Adipocyte (in vitro differentiated cells): ENCODE data around the gene FCHSD1.

Experiments
- DNase-seq: peaks from one replicate; pipeline ENCODE4 v3.0.0-alpha.2; 2015; ENCODE audit warnings: low read depth
- H3K27me3 ChIP-seq: replicated peaks from 2 replicates; pipeline ENCODE4 v1.7.0; 2013; ENCODE audit warnings: mild to moderate bottlenecking, low read length, moderate library complexity; ENCODE audit not compliant: control insufficient read depth, insufficient read depth
- H3K36me3 ChIP-seq: 2 replicates; pipeline ENCODE4 v1.7.0; 2013; ENCODE audit warnings: low read length, mild to moderate bottlenecking, moderate library complexity; ENCODE audit not compliant: control insufficient read depth, insufficient read depth, severe bottlenecking
- H3K4me1 ChIP-seq: 2 replicates; pipeline ENCODE4 v1.7.0; 2013; ENCODE audit warnings: mild to moderate bottlenecking, low read length, moderate library complexity; ENCODE audit not compliant: control insufficient read depth, insufficient read depth
- H3K4me3 ChIP-seq: 2 replicates; pipeline ENCODE4 v1.7.0; 2013; ENCODE audit warnings: mild to moderate bottlenecking, low read length, moderate library complexity
- H3K9ac ChIP-seq: 2 replicates; pipeline ENCODE4 v1.7.0; 2013; ENCODE audit warnings: mild to moderate bottlenecking, low read length, moderate library complexity
- H3K9me3 ChIP-seq: 2 replicates; pipeline ENCODE4 v1.7.0; 2013; ENCODE audit warnings: mild to moderate bottlenecking, low read length, moderate library complexity; ENCODE audit not compliant: control insufficient read depth

The FCHSD1 gene

DNA sequence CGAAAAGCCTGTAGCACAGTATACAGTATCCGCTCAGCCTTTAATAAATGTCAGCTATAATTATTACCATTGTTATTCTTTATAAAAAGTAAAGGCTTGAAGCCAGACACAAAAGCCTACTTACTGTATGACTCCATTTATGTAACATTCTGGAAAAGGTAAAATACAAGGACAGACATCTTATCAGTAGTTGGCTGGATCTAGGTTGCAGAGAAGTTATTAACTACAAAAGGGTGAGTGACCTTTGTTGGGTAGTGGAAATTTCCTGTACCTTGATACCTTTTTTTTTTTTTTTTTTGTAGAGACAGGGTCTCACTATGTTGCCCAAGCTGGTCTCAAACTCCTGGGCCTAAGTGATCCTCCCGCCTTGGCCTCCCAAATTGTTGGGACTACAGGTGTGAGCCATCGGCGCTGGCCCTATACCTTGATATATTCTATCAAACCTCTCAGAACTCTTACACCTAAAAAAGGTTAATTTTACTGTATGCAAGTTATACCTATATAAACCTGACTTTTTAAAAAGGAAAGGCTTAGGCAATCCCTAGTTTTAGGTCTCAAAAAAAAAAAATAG lies 20.6 kb downstream of the FCHSD1 start:
- no peaks in the 10 kb centered on the region for H3K9me3 ChIP-seq
- no peaks in the 10 kb centered on the region for H3K27me3 ChIP-seq
- peaks cover 13% of the 10 kb centered on the region for H3K4me1 ChIP-seq
- H3K9ac ChIP-seq: no peak overlapping the region
- peaks cover 50% of the 10 kb centered on the region for H3K36me3 ChIP-seq
- H3K4me3 ChIP-seq: no peak overlapping the region
- no peak for DNase-seq

DNA sequence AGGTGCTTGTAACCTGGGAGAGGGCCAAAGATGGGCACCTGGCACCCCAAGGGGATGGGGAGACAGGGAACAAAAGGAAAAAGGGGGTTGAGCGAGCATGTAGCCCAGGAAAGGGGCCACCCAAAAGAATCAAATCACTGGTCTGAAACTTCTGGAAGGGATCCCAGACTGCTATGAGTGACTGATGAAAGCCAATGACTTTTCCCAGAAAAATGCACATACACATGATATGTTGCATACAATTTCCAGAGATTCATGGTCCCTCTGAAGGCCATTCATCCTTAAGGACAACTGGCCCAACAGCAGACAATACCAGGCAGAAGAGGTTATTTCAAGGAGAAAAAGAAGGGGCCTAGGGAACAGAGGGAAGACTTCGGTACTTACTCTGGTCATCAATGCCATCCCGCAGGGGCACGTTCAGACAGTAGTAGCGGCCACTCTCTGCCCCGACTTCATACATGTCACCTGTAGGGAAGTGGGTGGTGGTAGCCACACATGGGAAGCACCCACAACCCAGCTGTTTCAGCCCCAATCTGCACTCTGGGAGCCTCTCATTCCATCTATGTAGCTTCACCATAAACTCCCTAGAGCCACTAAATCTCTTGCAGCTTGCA lies 22.9 kb downstream of the FCHSD1 start:
- DNase-seq: no peak
- Histone ChIP-seq H3K9me3 (no peaks in the 10 kb centered on the region), H3K27me3 (no peaks in the 10 kb centered on the region), H3K4me1 (peaks cover 11% of the 10 kb centered on the region), H3K36me3 (peaks cover 71% of the 10 kb centered on the region), H3K9ac (no peak overlapping the region), H3K4me3 (no peak overlapping the region)

DNA sequence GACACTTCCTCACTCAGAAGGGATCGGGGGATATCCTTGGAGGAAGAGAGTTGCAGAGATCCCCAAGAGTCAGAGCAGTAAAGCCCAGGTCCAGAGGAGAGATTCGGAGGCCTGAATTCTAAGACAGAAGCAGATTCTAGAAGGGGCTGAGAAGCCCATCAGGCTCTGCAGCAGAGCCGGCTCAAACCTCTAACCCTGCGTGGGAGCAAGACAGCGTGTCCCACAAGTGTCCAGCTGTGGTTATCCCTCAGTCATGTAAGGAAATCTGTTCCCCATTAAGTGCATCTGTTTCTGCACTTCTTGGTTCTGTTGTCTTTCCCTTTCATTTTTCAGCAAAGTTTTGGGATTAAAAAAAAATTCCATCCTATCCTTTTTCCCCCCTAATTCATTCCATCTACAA lies 27.6 kb downstream of the FCHSD1 start:
- Histone ChIP-seq H3K4me1 (peaks cover 15% of the 10 kb centered on the region), H3K36me3 (peaks cover 82% of the 10 kb centered on the region), H3K4me3 (no peak overlapping the region), H3K27me3 (no peaks in the 10 kb centered on the region), H3K9ac (no peak overlapping the region), H3K9me3 (no peaks in the 10 kb centered on the region)
- no peak for DNase-seq

DNA sequence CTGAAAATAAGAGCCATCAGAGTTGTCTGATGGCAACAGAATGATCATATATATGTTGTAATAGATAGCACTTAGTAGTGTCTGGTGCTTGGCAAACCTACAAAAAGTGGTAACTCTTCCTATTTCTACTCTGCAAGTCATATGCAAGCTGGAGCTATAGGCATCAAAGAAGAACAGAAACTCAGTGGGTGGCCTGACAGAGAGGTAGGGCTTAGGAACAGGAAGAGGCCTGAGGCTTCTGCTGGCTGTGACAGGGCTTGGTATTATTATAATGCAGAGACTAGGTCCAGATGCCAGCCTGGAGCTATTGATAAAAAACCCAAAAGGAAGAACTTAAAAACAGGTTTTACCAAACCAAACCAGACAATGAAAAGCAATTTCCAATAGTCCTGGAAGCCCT lies 28.0 kb downstream of the FCHSD1 start:
- Histone ChIP-seq H3K4me1 (peaks cover 11% of the 10 kb centered on the region), H3K9me3 (no peaks in the 10 kb centered on the region), H3K4me3 (no peak overlapping the region), H3K27me3 (no peaks in the 10 kb centered on the region), H3K36me3 (peaks cover 78% of the 10 kb centered on the region), H3K9ac (no peak overlapping the region)
- no peak for DNase-seq

DNA sequence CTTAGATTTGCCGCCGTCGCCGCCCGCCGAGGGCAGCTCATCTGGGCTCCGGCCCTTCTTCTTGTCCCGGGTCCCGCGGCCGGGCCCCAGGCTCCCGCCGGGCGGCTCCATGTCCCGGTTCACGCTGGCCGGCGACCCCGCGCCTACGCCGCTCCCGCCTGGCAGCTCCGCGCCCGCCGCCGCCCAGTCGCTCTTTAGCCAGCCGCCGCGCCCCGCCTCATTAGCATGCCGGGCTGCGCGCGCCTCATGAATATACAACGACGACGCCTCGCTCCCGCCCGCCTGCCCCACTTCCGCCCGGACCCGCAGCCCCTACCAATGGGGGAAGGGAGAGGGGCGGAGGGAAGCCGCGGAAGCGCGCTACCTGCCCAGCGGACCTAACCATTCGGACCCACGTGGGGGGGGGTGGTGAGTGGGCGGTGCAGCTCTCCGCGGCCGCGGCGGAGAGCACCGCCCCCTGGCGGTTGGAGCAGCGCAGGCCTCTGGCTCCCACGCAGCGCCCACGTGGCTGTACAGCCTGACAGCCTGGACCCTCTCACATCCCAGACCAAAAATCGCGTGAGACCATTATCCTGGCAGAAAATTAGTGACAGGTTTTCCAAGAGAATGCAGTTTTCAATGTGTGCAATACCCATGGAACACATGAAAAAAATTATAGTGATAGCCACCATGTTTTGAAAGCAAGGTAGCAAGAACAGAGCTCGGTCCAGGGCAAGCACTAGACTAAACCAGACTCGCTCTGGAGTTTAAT lies 32.2 kb downstream of the FCHSD1 start, which contains the start of gene DIAPH1:
TSS of gene DIAPH1 (minus strand) at position 197 of the 751 bp plus-strand sequence. CDS start at position 111, 86 bp downstream.
- H3K9me3 ChIP-seq: no peaks in the 10 kb centered on the region
- H3K4me3 ChIP-seq: peak within 1 kb of the TSS; percentile 86
- DNase-seq: peak; percentile 93
- no peaks in the 10 kb centered on the region for H3K27me3 ChIP-seq
- H3K36me3 ChIP-seq: peaks cover 42% of the 10 kb centered on the region
- H3K9ac ChIP-seq: peak within 1 kb of the TSS; percentile 88
- H3K4me1 ChIP-seq: peaks cover 29% of the 10 kb centered on the region

DNA sequence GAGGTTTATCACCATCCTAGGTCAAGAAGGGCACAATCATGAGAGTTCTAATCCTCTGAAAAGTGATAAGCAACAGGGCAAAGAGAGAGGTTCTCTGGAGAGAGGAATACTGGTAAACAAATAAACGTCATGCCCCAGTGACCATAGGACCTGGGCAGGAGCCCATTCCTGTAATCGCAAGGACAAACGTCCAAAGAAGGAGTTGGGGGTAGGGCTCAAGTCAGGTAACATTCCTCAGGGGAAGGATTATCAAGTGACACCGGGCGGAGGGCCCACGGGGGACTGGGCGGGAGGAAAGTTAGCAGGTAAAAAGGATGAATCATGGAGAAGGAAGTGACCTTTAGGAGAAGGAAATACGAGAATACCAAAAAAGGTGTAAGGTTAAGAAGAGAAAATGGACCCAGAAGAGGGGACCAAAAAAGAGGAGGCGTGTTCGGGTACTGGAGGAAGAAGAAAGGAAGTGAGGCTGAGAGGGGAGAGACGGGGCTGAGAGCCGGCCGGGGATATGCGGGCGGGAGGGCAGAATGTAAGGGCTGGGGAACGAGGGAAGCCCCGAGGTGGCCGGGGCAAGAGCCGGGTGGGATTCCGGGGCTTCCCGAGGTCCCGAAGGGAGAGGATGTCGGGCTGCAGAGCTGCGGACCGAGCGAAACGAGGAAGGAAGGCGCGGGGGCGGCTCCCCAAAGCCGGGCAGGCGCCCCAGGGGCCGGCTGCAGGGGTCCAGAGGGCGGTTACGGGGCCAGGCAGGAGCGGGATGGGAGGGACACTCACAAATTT lies 33.0 kb downstream of the FCHSD1 start:
- H3K4me3 ChIP-seq: peak overlapping the region; percentile 86
- peak; percentile 58 for DNase-seq

DNA sequence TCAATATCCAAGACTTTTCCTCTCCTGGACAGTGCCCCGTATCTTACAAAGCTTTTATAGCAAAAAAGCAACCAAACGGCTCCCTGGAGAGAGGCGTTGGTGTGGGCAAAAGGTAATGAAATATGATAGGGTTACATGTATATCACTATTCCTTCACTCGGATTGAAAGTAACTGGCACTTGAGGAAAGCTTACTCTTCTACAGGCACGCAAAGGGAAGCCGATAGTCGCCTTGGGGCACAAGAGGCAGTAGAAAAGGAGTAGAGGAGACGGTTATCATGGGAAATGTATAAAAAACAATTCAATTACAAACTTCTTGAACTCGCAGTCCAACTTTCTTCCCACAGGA lies 33.6 kb downstream of the FCHSD1 start:
- Histone ChIP-seq H3K27me3 (no peaks in the 10 kb centered on the region), H3K9ac (peak overlapping the region; percentile 88), H3K36me3 (peaks cover 29% of the 10 kb centered on the region), H3K9me3 (no peaks in the 10 kb centered on the region), H3K4me3 (peak overlapping the region; percentile 86), H3K4me1 (peaks cover 24% of the 10 kb centered on the region)
- DNase-seq: no peak

More for the DNA sequence above, 33.0 kb downstream of the FCHSD1 start:
- H3K27me3 ChIP-seq: no peaks in the 10 kb centered on the region
- H3K9me3 ChIP-seq: no peaks in the 10 kb centered on the region
- peak overlapping the region; percentile 88 for H3K9ac ChIP-seq
- peaks cover 34% of the 10 kb centered on the region for H3K36me3 ChIP-seq
- peaks cover 24% of the 10 kb centered on the region for H3K4me1 ChIP-seq

DNA sequence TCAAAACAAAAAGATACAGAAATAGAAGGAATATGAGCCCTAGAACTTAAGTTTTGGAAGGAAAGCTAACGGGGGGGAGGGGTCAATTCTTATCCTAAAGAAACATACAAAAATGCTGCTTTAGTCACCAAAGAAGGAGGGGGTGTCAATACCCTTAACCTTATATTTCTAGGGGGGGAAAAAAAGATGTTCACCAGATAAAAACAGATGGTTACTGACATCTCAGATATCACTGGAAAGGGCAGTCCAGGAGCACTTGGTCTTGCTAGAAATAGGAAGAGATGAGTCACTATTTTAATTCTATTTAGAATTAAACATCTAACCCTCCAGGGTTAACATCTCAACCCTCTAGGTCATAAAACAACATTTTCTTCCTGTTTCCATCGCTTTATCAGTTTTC lies 34.1 kb downstream of the FCHSD1 start:
- Histone ChIP-seq H3K9ac (peak overlapping the region; percentile 88), H3K9me3 (no peaks in the 10 kb centered on the region), H3K4me3 (peak overlapping the region; percentile 86), H3K27me3 (no peaks in the 10 kb centered on the region), H3K4me1 (peaks cover 24% of the 10 kb centered on the region), H3K36me3 (peaks cover 24% of the 10 kb centered on the region)
- no peak for DNase-seq

DNA sequence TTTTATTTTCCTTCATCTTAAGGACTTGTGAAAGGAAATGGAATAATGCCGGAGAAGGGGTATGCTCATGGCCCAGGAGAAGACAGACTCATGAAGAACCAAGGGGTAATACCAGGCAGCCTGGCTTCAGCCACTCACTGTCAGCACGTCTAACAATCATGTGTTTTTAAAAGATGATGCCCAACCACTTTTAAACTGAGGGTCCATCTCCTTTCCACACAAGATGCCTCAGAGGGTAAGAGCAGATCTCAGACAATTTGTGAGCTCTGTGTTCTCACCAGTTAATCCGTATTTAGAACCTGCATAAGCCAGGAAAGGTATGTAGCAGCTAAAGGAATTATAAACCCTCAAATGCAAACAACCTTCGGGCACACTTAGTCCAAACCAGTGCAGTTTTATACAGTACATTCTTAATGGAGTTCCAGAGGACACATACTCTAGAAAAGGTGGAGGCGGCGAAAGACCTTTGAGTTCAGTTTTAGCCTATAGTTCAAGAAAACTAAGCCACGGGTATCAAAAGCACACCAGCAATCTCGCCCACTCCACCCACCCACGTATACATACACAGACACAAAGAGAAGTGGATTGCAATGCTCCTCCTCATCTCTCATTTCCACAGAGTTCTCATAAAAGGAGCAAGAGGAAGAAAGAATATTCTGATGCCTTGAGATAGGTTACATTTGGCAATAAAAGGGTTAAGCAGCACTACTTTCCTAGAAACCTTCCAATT lies 35.1 kb downstream of the FCHSD1 start:
- H3K9ac ChIP-seq: no peak overlapping the region

DNA sequence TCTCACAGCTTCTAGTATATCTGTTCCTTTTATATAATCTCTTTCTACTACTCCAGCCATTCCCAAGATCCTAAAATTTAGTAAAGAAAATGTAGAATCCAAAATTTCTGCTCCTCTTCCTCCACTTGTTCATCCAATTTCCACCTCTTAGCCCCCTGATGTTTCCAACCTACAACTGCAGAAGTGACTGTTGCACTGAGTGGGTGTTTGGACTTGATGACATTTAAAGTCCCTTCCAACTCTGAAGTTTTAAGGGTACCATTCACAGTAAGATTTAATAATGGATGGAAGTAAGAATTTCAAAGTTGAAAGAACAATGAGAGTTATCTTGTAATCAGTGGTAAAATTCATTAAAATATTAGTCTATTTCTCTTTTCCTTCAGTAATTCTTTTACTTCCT lies 37.9 kb downstream of the FCHSD1 start:
- Histone ChIP-seq H3K36me3 (no peaks in the 10 kb centered on the region), H3K27me3 (no peaks in the 10 kb centered on the region), H3K9me3 (no peaks in the 10 kb centered on the region), H3K4me1 (peaks cover 20% of the 10 kb centered on the region), H3K4me3 (no peak overlapping the region), H3K9ac (no peak overlapping the region)
- DNase-seq: no peak

More for the DNA sequence above, 35.1 kb downstream of the FCHSD1 start:
- H3K4me1 ChIP-seq: peaks cover 24% of the 10 kb centered on the region
- peak overlapping the region; percentile 86 for H3K4me3 ChIP-seq
- no peak for DNase-seq
- no peaks in the 10 kb centered on the region for H3K9me3 ChIP-seq
- peaks cover 14% of the 10 kb centered on the region for H3K36me3 ChIP-seq
- no peaks in the 10 kb centered on the region for H3K27me3 ChIP-seq
